Measurements from ENCODE around the gene ARHGEF28.

ARHGEF28 gene

DNA sequence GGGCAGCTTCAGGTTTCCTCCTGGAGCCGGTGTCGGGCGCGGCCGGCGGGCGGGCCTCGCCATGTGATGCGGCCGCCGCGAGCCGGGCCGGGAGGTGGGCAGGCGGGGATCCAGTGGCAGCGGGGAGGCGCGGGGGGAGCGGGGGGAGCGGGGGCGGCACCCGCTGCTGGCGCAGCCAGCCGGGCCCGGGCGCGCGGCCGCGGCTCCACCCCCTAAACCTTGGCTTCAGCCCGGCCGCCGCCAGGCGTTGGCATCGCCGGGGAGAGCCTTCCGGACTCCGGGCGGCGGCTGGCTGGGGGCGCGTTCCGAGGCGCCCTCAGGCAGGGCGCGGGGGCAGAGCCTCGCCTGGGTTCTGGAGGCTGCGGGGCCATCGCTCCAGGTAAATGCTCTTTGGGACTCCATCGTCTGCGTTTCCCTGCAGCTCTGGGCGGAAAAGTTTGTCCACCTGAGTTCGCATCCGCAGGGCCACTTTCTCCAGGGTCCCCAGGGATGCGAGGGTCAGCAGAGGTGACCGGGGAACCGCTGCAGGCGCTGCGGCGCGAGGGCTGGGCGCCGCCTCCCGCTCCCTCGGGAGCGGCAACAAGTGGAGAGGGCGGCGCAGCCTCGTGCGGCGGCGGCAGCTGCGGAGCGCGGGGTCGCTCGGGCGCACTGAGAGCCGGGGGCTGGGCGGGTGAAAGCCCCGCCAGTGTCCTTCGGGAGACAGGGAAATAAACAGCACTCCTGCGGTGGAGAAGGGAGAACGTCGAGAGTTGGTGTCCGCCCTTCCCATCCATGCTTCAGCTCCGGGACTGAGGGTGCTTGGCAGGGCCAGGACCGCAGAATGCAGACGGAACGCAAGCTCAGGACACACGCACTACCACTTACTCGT, at the start of gene ARHGEF28:
ARHGEF28 (plus strand) TSS at position 253 of the 868 bp plus-strand sequence. CDS start 58,656 bp downstream, outside the sequence.
- peak; percentile 5 to 16 for DNase-seq (ENCODE audit: low read depth in 2 of 2)

DNA sequence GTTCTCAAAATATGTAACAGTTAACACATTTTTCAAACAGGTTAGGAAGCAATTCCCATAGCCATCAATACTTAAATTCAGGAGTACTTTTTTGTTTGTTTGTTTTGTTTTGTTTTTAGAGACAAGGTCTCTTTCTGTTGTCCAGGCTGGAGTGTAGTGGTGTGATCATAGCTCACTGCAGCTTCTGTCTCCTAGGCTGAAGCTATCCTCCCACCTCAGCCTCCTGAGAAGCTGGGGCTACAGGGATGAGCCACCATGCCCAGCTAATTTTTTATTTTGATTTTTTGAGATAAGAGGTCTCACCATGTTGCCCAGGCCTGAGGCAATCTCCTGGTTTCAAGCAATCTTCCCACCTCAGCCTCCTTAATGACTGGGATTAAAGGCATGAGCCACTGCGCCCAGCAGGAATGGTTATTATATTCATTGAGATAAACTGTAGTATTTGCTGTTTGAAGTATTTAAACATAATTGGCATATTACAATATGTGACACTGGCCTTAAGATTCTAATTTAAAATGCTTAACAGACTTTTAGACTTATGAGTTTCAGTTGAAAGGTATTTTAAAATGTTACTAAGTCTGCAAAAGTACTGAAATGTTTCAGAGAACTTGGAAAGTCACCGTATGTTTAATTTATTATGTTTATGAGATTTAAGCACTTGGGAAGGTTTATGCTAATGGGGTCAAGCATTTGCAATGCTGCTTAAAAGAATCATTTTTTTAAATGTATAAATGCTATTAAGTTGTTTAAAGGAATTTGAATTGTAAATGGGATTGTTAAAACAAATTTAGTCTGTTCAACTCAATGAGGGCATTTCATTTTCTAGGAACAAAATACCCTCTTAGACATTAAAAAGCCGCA, 43.5 kb upstream of the ARHGEF28 start:
- no peak for DNase-seq (ENCODE audit: low read depth in 2 of 2)

GRCh38 chr5:73587923-73588322, 38.1 kb upstream of the ARHGEF28 start:
- DNase-seq (ENCODE audit: low read depth in 2 of 2), result no peak

DNA sequence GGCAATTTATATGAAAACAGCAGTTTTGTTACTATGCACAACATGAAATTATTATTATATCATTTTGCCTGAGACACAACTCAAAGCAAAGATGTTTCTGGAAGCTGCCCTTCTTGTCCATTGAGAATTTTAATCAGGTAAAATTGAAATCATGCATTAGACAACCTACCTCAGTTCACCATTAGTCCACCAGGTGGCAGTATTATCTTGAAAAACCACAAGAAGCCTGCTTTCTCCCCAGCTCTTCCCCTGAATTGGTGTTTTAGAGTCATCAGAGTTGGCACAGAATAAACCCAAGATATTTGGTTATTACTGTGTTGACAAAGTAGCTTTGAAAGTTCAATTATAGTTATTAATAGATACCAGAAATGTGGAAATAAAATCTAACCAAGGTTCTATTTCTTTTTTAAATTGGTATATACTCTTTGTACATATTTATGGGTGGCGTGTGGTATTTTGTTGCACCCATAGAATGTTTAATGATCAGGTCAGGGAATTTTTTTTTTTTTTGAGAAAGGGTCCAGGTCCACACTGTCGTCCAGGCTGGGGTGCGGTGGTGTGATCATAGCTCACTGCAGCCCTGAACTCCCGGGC, 34.8 kb upstream of the ARHGEF28 start:
- DNase-seq (ENCODE audit: low read depth in 2 of 2), result no peak

- DNase-seq (ENCODE audit: low read depth in 2 of 2), result no peak
These were observed 34.1 kb upstream of the ARHGEF28 start for GRCh38 chr5:73591698-73592501.

- DNase-seq (ENCODE audit: low read depth in 2 of 2), result no peak
These were observed 33.4 kb upstream of the ARHGEF28 start for GRCh38 chr5:73592551-73592950.

- DNase-seq (ENCODE audit: low read depth in 2 of 2), result no peak
These were observed 29.2 kb upstream of the ARHGEF28 start for GRCh38 chr5:73596705-73597328.

GRCh38 chr5:73599380-73599779, 26.6 kb upstream of the ARHGEF28 start:
- no peak for DNase-seq (ENCODE audit: low read depth in 2 of 2)

DNA sequence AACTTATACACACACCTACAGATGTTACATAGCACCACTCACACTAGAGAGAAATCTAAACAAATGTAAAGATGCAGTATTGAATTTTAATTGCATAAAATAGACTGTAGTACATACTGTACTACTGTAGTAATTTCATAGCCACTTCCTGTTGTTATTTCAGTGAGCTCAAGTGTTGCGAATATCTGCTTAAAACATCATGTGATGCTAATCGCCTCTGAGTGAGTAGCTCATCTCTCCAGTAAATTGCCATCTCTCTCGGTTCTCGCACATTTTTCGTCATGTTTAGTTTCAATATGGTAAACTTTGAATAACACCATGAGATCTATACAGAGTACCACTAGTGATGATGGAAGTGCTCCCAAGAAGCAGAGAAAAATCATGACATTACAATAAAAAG, 22.0 kb upstream of the ARHGEF28 start:
- no peak for DNase-seq (ENCODE audit: low read depth in 2 of 2)

DNA sequence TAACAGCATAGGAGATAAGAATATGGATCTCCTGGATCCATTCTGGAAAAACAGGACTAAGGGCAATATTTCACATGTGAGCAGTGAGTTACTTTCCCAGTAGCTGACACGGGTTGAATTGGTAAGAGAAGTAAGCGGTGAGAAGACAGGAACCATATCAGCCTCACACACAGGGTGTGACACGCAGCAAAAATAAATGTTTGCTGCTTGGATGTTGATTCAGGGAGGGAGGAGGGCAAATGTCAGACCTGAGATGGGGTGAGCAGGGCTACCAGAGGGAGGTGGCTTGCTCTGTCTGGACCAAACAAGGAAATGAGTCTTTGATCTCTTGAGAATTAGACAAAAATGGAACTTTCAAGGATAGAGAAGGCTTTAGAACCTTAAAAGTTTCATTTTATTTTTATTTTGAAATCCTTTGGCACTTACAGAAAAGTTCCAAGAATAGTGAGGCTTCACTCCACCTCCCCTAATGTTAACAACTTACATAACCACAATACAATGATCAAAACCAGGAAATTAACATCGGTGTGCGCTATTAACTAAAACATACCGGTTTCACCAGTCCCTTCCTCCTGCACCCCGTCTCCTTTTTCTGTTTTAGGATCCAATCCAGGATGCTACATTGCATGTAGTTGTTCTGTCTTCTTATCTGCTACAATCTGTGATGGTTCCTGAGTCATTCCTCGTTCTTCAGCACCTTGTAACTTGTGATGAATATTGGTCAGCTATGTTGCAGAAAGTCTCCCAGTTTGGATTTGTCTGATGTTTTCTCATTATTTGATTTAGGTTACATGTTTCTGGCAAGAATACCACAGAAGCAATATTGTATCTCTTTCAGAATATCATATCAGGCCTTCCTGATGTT, 20.5 kb upstream of the ARHGEF28 start:
- DNase-seq (ENCODE audit: low read depth in 2 of 2), result no peak

DNA sequence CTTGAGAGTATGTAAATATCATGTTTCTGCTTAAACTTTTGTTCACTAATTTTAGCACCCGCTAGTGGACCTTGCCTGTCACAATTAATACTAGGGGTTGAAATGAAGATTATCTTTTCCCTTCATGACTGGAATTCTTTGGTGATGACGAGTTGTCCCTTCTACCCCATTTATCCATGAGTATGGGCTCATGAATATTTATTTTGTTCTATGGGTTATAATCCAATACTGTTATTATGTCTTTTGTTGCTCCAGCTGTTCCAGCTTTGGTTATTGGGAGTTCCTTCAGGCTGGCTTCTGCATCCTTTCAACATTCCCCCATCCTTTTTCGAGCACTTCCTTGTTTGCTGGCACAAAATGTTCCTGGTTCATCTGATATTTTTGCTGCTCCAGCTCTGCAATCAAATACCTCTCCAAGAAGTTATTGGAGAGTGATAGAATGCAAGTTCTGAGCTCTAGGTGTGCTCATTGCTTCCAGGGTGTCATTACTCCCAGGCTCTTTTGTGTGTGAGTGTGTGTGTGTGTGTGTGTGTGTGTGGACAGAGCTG, 19.7 kb upstream of the ARHGEF28 start:
- DNase-seq (ENCODE audit: low read depth in 2 of 2), result no peak

DNA sequence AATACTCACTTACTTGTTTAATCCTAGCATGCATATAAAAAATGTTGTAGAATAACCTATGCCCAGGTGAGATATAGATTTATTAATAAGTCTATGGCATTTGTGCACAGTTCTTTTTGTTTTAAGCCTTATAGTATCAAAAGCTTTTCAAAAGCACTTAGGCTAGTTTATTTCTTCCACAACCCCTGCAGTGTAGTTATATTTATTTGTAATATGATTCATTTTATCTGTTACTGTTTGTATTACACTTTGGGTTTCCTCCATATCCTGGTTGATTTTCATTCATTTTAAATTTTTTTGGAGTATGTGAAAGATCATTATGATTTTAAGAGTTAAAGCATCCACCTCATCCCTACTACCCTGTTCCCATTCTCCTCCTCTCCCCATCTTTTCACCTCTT, 18.8 kb upstream of the ARHGEF28 start:
- no peak for DNase-seq (ENCODE audit: low read depth in 2 of 2)

- DNase-seq (ENCODE audit: low read depth in 2 of 2), result no peak
These were observed 13.2 kb upstream of the ARHGEF28 start for GRCh38 chr5:73612799-73613198.

DNA sequence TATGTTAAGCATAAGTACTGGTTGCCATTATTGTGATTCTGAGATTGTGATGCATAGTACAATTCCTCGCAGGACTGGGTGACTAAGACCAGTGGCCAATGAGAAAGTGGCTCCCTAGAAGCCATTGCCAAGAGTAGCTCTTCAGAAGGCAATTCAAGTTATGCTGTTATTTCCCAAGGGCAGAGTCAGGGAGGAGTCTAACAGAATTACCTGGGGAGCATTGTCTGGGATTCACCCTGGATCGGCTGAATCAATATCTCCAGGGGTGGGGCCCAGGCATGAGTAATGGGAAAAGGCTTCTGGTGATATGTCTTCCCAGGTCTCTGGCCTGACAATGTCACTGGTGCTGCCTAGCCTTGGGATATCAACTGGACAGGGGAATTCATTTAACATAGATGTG, 10.9 kb upstream of the ARHGEF28 start:
- no peak for DNase-seq (ENCODE audit: low read depth in 2 of 2)

DNA sequence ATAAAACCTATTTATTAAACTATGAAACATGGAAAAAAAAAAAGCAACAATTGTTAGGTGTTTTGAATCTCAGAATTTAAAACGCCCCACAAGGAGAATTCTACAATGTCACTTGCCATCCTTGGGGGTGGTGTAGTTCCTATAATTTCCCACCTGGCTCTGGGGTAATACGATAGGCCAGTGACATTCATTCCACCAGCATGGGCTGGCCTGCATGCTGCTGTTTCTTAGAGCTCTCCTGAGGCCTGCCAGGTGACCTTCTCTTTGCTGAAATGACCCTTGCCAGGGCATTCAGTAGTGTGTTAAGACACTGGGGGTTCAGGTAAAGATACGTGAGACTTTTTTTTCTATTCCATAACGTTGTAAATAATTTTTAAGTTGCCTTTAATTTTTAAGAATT, 10.0 kb upstream of the ARHGEF28 start:
- no peak for DNase-seq (ENCODE audit: low read depth in 2 of 2)

DNA sequence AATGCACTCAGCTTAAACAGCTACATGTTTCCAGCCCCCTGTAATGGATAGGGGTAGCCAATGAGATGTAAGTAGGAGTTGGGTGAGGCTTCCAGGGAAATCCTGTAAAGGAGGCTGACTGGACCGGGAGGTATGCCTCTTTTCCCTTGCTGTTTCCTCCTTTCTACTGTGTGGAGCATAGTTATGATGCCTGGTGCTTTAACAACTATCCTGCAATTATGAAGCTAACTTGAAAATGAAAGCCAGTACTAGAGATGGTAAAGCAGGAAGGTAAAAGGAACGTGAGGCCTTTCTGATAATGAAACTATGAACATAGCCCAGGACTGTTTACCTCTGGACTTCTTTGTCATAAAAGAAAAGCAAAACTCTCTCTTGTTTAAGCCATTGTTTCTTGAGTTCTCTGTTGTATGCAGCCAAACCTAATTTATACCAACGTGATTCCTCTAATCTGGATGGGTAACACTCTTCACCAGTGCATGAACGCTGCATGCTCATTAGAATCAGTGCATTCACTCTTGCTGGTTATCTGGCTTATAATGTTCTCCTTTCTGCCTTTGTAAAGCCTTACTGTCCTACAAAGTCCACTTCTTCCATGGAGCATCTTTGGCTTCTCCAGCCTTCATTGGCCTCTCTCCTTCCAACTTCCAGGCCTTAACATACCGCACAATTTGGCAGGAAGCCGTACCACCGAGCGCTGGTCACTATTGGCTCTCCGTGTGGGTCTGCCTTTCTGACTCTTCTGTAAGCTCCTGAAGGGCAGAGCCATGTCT, 8.3 kb upstream of the ARHGEF28 start:
- no peak for DNase-seq (ENCODE audit: low read depth in 2 of 2)

DNA sequence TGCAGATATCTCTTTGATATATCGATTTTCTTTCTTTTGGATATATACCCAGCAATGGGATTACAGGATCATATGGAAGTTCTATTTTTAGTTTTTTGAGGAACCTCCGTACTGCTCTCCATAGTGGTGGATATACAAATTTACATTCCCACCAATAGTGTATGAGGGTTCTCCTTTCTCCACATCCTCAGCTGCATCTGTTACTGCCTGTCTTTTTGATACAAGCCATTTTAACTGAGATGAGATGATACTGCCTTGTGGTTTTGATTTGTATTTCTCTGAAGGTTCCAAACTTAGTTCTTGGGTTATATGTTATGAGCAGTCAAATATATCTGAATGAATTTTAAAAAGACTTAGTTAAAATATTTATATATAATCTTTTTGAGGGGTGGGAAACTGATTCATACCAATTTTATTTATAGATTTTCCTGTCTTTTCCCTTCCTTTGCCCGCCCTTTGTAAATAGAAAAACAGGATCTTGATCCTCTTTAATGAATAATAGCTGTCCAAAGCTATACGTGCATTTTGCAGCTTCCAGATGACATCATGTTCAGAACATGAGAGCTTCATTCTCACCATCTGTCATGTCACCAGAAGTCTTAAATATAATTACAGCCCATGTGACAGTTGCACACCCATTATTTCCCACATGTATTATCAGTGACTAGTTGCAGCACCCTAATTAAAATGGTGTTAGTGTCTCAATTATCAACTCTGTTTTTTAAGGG, 6.2 kb upstream of the ARHGEF28 start:
- no peak for DNase-seq (ENCODE audit: low read depth in 2 of 2)

DNA sequence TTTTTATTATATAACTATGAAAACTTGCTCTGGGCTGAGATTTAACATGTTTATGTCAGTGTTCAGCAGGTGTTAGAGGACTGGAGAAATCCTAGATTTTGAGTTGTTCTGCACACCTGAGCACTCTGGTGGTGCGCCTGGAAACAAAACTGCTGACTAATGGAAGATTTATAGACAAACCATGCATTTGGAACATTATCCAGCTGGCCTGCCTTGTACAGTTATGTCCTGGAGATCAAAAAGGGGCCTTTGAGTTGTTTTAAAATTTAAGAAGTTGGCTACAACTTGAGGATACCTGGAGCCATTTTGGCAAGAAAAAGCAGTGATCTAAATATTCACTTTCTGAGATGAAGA, 5.7 kb upstream of the ARHGEF28 start:
- no peak for DNase-seq (ENCODE audit: low read depth in 2 of 2)
